BE2C (cell line): ENCODE data around the gene CWC27.

Experiments
- DNase-seq: peaks from one replicate; pipeline ENCODE4 v3.0.0-alpha.2; 2020
- H3K27me3 ChIP-seq: fragments of 250-450 bp; sonication (Bioruptor Pico); 2 replicates; pipeline ENCODE4 v1.5.1; 2020; ENCODE audit warnings: mild to moderate bottlenecking
- H3K36me3 ChIP-seq: fragments of 250-450 bp; sonication (Bioruptor Pico); 2 replicates; pipeline ENCODE4 v1.5.1; 2020; ENCODE audit warnings: mild to moderate bottlenecking
- H3K4me1 ChIP-seq: fragments of 250-450 bp; sonication (Bioruptor Pico); 2 replicates; pipeline ENCODE4 v1.5.1; 2020
- H3K4me3 ChIP-seq: 2 replicates; pipeline ENCODE4 v1.5.1; 2011; ENCODE audit warnings: low read depth, low read length
- H3K9me3 ChIP-seq: fragments of 250-450 bp; sonication (Bioruptor Pico); 2 replicates; pipeline ENCODE4 v1.5.1; 2020
- CTCF ChIP-seq: IDR thresholded peaks from 2 replicates; pipeline ENCODE4 v1.5.1; 2012; ENCODE audit warnings: mild to moderate bottlenecking, low read depth, low read length

The CWC27 gene

GRCh38 chr5:65010841-65011240 is 242.1 kb downstream of the CWC27 start:
- H3K4me3 ChIP-seq: no peak overlapping the region
- H3K27me3 ChIP-seq: no peaks in the 10 kb centered on the region
- TF ChIP-seq CTCF: no peak
- DNase-seq: no peak
- H3K36me3 ChIP-seq: no peaks in the 10 kb centered on the region
- no peaks in the 10 kb centered on the region for H3K9me3 ChIP-seq
- no peaks in the 10 kb centered on the region for H3K4me1 ChIP-seq

- no peak overlapping the region for H3K4me3 ChIP-seq
- DNase-seq: no peak
- no peaks in the 10 kb centered on the region for H3K36me3 ChIP-seq
- H3K27me3 ChIP-seq: no peaks in the 10 kb centered on the region
- no peak for TF ChIP-seq CTCF
- H3K9me3 ChIP-seq: no peaks in the 10 kb centered on the region
- no peaks in the 10 kb centered on the region for H3K4me1 ChIP-seq
Measured at GRCh38 chr5:65012301-65012892, 243.7 kb downstream of the CWC27 start.

GRCh38 chr5:65013166-65013565 is 244.4 kb downstream of the CWC27 start:
- Histone ChIP-seq H3K36me3 (no peaks in the 10 kb centered on the region), H3K27me3 (no peaks in the 10 kb centered on the region)
- DNase-seq: no peak

GRCh38 chr5:65014769-65015168 is 246.0 kb downstream of the CWC27 start:
- no peak for TF ChIP-seq CTCF
- Histone ChIP-seq H3K9me3 (no peaks in the 10 kb centered on the region), H3K4me1 (no peaks in the 10 kb centered on the region), H3K36me3 (no peaks in the 10 kb centered on the region), H3K4me3 (no peak overlapping the region), H3K27me3 (no peaks in the 10 kb centered on the region)
- DNase-seq: no peak

More at GRCh38 chr5:65013166-65013565, 244.4 kb downstream of the CWC27 start:
- no peaks in the 10 kb centered on the region for H3K9me3 ChIP-seq
- no peak for TF ChIP-seq CTCF
- no peaks in the 10 kb centered on the region for H3K4me1 ChIP-seq
- H3K4me3 ChIP-seq: no peak overlapping the region

- no peak for TF ChIP-seq CTCF
- H3K4me3 ChIP-seq: no peak overlapping the region
- H3K27me3 ChIP-seq: no peaks in the 10 kb centered on the region
- H3K4me1 ChIP-seq: no peaks in the 10 kb centered on the region
- H3K36me3 ChIP-seq: no peaks in the 10 kb centered on the region
- H3K9me3 ChIP-seq: no peaks in the 10 kb centered on the region
- DNase-seq: no peak
Measured at GRCh38 chr5:65015767-65016166, 247.0 kb downstream of the CWC27 start.

- Histone ChIP-seq H3K36me3 (no peaks in the 10 kb centered on the region), H3K9me3 (no peaks in the 10 kb centered on the region), H3K27me3 (no peaks in the 10 kb centered on the region), H3K4me1 (no peaks in the 10 kb centered on the region), H3K4me3 (no peak overlapping the region)
- TF ChIP-seq CTCF: no peak
- no peak for DNase-seq
Measured at GRCh38 chr5:65017636-65018035, 248.9 kb downstream of the CWC27 start.
